GM04504 (cell line): ENCODE results near the gene ECI1.

Experiments
- DNase-seq: peaks from one replicate; pipeline ENCODE4 v3.0.0-alpha.2; 2012; ENCODE audit warnings: low read depth

The ECI1 gene

DNA sequence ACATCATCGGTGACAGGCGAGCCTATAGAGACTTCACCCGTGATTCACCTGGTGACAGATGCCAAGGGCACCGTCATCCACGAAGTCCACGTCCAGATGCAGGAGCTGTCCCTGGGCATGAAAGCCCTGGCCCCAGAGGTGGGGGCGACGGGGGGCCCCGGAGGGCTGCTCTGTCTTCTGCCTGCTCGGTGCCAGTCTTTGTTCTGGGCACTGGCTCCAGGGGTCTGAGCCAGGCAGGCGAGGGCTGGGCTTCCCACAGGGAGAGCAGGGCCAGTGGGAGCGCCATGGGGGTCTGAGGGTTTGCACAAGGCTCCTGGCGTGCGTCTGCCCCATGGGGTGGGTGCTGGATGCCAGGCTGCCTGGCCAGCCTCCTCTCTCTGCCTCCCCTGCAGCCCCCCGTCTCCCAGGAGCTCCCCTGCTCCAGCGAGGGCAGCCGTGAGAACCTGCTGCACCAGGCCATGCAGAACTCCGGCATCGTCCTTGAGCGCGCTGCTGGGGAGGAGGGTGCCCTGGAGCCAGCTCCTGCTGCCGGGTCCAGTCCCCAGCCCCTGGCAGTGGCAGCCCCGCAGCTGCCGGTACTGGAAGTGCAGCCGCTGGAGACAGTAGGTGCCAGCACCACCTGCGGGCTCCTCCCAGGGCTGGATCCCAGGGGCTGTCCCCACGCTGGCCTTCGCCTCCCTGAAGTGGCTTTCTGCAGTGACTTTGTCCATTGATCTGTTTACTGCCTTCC is 18.2 kb downstream of the ECI1 start:
- DNase-seq = no peak

DNA sequence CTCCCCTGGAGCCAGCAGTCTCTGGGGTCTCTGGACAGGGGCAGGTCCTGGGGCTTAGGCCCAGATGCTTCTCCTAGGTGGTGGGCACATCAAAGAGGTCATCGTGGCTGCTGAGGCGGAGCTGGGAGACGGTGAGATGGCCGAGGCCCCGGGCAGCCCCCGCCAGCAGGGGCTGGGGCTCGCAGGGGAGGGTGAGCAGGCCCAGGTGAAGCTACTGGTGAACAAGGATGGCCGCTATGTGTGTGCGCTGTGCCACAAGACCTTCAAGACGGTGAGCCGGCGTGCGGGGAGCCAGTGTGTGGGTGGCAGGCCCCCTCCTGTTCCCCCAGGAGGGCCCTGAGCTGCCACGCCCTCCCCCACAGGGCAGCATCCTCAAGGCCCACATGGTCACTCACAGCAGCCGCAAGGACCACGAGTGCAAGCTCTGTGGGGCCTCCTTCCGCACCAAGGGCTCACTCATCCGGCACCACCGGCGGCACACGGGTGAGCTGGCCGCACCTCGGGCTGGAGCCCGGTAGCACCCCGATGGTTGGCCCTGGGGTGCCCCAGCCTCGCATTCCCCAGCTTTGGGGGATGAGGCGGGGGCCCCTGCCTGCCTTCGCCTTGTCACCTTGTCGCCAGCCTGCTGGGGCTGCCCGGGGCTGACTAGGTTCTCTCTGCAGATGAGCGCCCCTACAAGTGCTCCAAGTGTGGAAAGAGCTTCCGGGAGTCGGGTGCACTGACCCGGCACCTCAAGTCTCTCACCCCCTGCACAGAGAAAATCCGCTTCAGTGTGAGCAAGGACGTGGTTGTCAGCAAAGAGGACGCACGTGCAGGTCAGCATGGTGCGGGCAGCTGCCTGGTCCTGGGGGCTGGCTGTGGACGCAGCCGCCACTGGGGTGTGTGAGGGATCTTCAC is 19.0 kb downstream of the ECI1 start:
- DNase-seq = no peak

DNA sequence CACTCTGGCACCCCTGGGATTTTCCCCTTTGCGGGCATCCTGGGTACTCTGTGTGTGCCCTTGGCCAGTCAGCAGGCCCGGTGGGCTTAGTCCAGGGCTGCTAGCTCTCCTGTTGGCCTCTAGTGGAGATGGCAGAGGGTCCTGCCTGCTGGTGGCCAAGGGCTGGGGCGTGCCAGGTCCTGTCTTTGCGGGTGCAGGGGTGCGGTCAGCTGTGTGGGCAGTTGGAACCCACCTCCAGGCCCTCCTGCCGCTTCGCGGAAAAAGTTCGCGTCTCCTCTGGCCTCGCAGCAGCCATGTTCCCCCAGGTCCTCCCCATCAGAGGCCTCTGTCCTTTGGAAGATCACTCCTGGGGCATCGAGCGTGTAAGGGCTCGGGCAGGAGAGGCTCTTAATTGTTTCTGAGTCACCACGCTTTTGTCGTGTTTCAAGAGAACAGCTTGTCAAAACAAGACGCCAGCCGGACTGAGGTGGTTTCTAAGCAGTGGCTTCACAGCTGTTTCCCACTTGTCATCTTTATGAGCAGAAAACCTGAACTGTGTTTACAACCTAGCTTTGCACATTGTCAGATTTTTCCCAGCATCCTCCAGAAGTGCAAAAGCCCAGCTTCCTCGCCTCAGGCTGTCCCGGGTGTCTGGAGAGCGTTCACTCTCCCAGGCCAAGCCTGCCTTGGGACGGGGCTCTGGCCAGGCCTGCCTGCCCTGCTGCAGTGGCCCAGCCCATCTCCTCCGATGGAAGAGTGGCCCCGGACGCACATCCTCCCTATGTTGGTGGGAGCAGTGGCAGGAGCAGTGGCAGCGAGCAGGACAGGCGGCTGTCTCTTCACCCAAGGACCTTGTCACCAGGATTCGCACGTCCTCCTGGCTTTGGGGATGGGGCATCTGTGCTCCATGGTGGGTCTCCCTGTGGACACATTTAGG is 20.1 kb downstream of the ECI1 start:
- DNase-seq = no peak

DNA sequence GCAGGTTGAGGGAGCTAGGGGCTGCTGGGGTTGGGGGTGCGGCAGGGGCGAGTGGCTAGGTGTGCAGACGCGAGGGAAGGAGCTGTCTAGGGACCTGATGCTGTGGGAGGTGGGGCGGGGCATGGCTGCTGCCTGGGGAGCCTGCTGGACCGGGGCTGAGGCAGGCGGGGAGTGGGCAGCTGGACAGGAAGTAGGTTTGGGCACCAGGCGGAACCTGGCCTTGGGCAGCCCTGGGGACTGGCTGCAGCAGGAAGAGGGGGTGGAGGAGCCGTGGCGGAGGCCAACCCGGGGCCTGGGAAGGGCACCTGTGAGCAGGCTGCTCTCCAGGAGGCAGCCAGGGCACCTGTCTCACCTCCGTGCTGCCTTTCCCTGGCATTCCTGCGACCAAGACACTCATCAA is 21.0 kb downstream of the ECI1 start:
- DNase-seq = no peak

DNA sequence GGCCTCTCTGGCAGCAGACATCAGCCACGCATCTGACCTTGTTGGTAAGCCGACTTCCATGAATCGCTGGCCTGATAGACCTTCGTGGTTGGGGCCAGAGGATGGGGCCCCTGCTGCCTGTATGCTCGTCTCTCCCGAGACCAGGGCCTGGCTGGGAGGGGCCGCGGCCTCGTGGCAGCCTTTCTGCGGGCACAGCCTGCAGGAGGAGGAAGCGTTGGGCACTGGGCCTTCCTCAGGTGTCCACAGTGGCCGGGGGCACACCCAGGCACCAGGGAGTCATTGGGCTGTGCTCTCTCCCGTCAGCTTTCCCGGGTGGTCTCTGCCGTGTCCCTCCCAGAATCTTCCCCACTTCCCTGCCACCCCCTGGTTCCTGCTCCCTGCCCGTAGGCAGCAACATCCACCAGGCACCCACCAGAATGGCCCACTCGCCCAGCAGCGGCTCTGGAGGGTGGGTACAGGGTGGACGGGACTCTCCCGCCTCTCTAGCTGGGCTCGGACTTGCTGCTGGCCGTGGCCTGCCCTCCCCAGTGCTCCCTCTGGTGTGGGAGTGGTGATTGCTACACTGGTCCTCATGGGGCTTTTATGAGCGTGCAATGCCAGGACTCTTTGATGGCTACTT is 21.6 kb downstream of the ECI1 start:
- no peak for DNase-seq

DNA sequence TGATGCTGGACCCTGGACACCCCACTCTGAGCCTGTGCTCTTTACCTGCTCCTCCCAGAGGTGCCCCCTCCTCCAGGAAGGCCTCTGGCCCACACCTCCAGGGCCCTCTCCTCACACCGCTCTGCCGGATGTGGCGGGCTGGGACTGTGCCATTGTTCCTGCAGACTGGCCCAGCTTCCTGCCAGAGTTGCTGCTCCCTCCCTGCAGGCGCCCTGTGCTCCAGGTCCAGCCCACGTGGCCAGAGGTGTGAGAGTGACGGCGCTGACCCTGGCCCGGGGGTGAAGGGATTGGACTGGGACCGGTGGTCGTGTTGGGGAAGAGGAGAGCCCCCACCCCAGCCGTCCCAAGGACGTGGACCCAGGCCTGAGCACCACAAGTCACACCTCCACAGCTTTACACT is 22.3 kb downstream of the ECI1 start:
- no peak for DNase-seq

DNA sequence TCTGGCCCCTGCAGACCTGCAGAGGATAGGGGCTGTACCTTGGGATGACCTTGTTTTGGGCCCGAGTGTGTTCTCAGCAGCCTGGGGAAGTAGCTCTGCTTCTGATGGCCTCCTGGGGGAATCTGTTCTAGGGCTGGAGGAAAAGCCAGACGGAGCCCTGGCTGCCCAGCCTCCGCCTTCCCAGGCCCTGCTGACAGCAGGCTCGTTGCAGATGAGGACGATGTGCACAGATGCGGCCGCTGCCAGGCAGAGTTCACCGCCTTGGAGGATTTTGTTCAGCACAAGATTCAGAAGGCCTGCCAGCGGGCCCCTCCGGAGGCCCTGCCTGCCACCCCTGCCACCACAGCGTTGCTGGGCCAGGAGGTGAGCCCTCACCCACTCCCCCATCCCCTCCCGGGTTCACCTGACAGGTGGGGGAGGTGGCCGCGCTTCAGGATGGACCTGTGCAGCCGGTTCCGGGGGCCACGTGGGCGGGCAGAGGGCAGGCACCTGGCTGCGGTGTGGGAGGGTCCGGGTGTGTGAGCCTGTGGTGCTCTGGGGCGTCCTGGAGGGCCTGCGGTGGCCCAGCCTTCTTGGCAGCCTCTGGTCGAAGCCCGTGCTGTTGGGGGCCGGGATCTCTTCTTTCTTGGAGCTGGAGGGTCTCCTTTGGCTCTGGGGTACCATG is 23.1 kb downstream of the ECI1 start:
- DNase-seq = no peak

DNA sequence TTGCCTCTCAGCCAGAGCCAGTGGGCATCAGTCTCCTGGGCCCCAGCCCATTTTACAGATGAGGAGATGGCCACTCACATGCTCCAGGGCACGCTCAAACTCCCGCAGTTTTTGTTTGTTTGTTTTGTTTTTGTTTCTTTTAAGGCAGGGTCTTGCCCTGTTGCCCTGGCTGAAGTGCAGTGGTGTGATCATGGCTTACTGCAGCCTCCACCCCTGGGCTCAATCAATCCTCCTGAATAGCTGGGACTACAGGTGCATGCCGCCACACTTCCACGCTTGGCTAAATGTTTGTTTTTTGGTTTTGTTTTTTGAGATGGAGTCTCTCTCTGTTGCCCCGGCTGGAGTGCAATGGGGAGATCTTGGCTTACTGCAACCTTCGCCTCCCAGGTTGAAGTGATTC is 24.5 kb downstream of the ECI1 start:
- DNase-seq = no peak

DNA sequence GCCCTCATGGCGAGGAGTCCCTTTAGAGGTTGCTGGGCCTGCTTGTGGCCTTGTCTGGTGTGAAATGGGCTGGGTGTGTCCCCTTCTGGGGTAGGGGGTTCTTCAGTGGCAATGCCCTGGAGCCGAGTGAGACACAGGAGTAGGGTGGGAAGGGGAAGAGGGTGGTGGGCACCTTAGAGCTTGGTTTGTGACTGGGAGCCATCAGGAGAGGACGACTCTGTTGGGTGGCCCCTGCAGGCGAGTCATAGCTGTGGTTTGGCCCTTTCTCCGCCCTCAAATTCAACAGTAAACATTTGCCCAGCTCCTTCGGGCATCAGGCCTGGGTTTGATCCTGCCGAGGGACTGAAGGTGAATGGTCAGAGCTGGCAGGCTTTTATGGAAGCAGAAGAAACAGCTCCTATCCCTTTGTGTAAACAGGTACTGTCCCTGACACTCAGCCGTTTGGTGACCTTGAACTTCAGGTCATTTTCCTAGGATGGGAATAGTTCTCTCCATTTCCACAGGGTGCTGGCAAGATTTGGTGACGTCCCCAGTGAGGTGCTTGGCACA is 25.1 kb downstream of the ECI1 start:
- DNase-seq = no peak

DNA sequence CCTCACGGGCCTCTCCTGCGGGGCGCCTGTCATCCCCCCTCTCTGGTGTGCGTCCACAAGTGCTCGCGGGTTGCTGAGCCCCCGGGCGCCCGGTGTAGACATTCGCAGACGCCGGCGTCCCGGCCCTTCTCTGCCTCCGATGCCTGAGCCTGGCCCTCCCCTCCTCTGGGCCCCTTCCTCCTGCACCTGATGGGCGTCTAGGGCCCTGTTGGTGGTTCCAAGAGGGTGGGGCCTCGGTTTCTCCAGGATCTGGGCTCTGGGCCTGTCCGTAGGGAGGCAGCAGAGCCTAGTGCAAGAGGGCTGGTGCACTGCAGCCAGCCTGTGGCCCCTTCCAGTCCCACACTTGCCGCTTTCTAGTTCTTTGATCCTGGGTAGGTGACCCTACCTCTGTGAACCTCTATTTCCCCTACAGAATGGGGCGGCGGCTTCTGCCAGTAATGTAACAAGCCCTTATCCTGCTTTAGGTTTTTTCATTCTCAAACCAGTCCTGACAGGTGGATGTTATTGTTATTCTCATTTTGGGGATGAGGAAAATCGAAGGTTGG is 27.4 kb downstream of the ECI1 start:
- DNase-seq = peak; percentile 32

DNA sequence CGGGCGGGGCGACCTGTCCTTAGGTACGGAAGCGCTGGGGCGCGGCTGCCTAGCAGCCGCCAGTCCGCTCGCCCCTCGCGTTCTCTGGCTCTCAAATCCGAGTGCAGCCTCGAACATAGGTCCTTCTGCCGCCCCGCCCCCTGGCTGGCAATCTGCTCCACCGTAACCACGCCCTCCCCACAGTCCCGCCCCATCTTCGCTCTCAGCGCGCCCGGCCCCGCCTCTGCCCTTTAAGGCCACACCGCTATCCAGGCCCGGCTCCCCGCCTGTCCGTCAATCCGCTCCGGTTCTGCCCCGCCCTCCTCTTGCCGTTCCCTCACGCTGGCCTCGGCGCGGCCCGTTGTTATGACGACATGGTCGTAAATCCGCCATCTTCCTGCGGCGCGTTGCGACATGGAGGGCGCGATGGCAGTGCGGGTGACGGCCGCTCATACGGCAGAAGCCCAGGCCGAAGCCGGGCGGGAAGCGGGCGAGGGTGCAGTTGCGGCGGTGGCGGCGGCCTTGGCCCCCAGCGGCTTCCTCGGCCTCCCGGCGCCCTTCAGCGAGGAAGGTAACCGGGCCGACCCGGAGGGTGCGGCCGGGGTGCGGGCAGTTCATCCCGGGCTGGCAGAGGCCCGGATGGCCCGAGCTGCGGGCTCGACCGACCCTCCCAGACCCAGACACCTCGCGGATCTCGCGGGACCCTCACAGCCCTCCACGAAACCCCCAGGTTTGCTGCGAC is 28.0 kb downstream of the ECI1 start, which contains the start of gene E4F1:
Gene E4F1 (plus strand): TSS at position 371 of the 721 bp plus-strand sequence. CDS start 23 bp downstream, at position 394.
- DNase-seq = peak; percentile 97

DNA sequence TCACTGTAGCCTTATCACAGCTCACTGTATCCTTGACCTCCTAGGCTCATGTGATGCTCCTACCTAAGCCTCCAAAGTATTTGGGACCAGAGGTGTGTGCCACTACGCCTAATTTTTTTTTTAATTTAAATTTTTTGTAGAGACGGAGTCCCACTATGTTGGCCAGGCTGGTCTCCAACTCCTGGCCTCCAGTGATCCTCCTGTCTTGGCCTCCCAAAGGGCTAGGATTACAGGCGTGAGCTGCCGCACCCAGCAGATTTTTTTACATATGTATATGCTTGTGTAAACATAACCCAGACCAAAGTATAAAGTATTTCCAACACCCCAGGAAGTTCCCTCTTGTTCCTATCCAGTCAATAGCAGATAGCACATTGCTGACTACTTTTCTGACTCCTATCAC is 35.1 kb downstream of the ECI1 start:
- no peak for DNase-seq

DNA sequence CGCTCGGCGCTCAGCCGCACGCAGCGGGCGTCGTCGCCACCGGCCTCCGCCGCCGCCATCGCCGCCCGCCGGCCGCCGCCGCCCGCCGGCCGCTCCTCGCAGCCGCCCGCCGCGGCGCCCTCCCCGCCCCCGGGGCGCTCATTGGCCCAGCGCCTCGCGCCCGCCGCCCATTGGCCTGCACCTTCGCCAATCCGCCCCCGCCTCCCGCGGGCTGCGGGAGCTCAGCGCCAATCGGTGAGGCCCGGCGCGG is 36.7 kb downstream of the ECI1 start, which contains the start of gene PGP:
Gene PGP (minus strand): TSS at position 122 of the 250 bp plus-strand sequence. CDS start 63 bp downstream, at position 59.
- DNase-seq = no peak

DNA sequence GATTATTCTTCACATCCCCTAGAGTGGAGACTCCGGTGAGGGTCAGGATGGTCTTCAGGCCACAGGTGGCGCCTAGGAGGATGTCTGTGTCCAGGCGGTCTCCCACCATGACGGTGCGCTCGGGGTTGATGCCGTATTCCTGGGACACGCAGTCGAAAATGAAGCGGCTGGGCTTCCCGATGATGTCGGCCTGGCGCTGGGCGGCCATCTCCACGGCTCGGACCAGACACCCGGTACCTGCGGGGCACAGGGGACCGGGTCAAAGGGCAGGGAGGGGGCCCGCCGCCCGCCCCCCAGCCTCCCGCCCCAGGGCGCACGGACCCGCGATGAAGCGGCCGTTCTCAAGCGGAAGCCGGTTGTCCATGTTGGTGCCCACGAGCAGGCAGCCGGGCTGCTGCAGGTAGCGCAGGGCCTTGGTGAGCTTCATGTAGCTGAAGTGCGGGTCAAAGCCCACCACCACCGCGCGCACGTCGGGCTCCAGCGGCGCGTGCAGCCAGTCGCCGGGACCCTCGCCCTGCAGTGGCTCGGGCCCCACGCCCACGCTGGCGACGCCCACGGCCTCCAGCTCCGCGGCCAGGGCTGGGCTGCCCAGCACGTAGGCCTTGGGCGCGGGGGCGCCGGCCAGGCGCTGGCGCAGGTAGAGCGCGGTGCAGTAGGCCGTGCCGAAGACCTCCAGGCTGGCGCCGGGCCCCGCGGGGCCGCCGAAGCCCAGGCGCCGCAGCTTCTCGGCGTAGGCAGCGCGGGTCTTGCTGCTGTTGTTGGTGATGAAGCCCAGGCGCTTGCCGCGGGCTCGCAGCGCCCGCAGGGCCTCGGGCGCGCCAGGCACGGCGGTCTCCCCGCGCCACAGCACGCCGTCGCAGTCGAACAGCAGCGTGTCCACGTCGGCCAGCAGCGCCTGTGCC is 37.3 kb downstream of the ECI1 start:
- no peak for DNase-seq

DNA sequence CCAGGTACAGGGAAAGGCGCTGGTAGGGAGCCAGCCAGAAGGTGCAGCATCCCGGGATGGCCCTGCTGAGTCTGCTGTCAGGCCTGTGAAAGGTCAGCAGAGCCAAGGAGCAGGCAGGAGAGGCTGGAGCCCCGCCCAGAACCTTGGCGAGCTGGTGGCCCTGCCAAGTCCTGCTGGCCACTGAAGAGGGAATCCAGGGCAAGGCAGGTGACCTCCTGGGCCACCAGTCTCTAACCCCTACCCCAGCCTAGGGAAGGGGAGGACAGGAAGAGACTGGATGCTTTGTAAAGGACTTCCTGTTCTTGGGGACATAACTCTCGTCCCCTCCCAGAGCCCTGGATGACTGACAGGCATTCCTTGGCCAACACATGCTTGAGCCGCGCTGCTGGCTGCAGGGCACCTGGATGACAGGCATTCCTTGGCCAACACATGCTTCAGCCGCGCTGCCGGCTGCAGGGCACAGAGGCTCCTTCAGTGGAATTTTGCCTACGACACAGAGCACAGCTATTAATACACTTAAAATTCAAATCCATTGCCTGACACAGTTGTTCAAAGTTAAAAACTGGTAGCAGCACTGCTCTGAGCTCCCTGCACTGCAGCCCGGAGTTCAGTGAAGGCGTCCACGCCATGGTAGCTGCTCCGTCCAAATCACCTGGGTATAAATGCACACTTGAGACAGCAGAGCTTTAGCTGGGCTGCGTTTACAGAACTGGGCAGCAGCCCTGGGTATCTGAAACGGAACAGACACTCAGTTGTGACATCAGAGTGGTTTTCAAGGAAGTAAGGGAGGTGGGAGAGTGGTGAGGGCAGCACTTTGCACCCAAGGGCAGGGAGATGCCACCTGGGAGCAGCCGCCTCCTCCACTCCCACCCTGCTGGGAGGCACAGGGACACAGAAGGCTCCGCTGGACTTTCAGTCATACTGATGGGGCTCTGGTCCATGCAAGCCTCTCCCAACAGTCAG is 38.7 kb downstream of the ECI1 start:
- no peak for DNase-seq

DNA sequence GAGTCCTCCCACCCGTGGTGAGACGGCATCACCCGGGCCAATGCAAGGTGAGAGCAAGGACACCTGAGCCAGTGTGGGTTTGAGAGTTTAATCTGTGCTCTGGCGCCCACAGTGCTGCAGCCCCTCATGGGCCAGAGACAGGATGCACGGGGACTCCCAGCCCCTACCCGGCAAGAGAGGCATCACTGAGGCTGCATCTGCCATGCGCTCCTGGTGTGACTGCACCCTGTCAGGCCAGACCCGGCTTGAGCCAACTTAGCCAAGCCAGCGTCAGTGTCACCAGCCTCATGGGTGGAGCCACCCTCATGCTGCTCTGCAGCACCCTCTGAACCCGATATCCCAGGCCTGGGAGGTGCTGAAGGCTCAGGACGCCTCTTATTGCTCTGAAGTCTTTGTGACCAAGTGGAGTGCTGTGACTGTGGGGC is 39.5 kb downstream of the ECI1 start:
- no peak for DNase-seq
